PC-3 (cell line): ENCODE results near the gene CCNK. TPM values are rescaled to one million over a fixed set of nuclear protein-coding genes. Genes with fewer than 3 reads are reported as not detected.

ENCODE experiments used
- ATAC-seq: fragments of 200-7000 bp; cut with Tn5 transposase; 2 replicates; pipeline ENCODE4 v1.9.1; 2020; ENCODE audit warnings: mild to moderate bottlenecking, moderate library complexity
- BruUV-seq: library from RNA; stranded (reverse); fragments of 400-500 nt; replicated peaks from 2 replicates; lab custom pipeline; 2021; lab: Mats Ljungman, UMichigan
- CTCF ChIA-PET: fragments of 300-600 bp; sonication (Branson Sonifier 250); formaldehyde crosslinking; loops from one replicate; lab custom pipeline; 2022; ENCODE audit warnings: antibody characterized with exemption; lab: Charles Lee
- POLR2A ChIA-PET: fragments of 300-600 bp; sonication (Branson Sonifier 250); formaldehyde crosslinking; loops from one replicate; lab custom pipeline; 2022; ENCODE audit warnings: antibody characterized with exemption; ENCODE audit not compliant: unreplicated experiment; lab: Charles Lee
- DNase-seq: peaks from one replicate; pipeline ENCODE4 v3.0.0-alpha.2; 2015
- H2AFZ ChIP-seq: fragments of 300-600 bp; sonication (generic); 2 replicates; pipeline ENCODE4 v1.6.0; 2016; ENCODE audit warnings: antibody characterized with exemption, low read length
- H3F3A ChIP-seq: fragments of 300-600 bp; sonication (generic); one replicate; pipeline ENCODE4 v1.6.0; 2017; ENCODE audit warnings: antibody characterized with exemption, low read length, control low read depth, mild to moderate bottlenecking; ENCODE audit not compliant: unreplicated experiment
- H3K27ac ChIP-seq: fragments of 300-600 bp; sonication (generic); 2 replicates; pipeline ENCODE4 v1.5.1; 2016; ENCODE audit warnings: mild to moderate bottlenecking, low read length
- H3K27me3 ChIP-seq: fragments of 300-600 bp; sonication (generic); 2 replicates; pipeline ENCODE4 v1.6.1; 2016; ENCODE audit warnings: low read length, mixed read lengths
- H3K36me3 ChIP-seq: fragments of 300-600 bp; sonication (generic); 2 replicates; pipeline ENCODE4 v1.6.1; 2016; ENCODE audit warnings: low read depth, mixed run types, low read length, mixed read lengths
- H3K4me1 ChIP-seq: fragments of 300-600 bp; sonication (generic); 2 replicates; pipeline ENCODE4 v1.5.1; 2016; ENCODE audit warnings: low read length; ENCODE audit not compliant: insufficient read depth
- H3K4me2 ChIP-seq: fragments of 300-600 bp; sonication (generic); 2 replicates; pipeline ENCODE4 v1.6.0; 2016; ENCODE audit warnings: low read length
- H3K4me3 ChIP-seq: fragments of 300-600 bp; sonication (generic); 2 replicates; pipeline ENCODE4 v1.5.1; 2016; ENCODE audit warnings: mild to moderate bottlenecking, low read length, mixed read lengths
- H3K79me2 ChIP-seq: fragments of 300-600 bp; sonication (generic); 2 replicates; pipeline ENCODE4 v1.6.1; 2017; ENCODE audit warnings: low read length, mixed read lengths
- H3K9ac ChIP-seq: fragments of 300-600 bp; sonication (generic); 2 replicates; pipeline ENCODE4 v1.6.0; 2016; ENCODE audit warnings: mild to moderate bottlenecking, low read length
- H3K9me2 ChIP-seq: fragments of 300-600 bp; sonication (generic); replicated peaks from 2 replicates; pipeline ENCODE4 v1.6.1; 2016; ENCODE audit warnings: mixed run types, low read length, mixed read lengths
- H3K9me3 ChIP-seq: fragments of 300-600 bp; sonication (generic); 2 replicates; pipeline ENCODE4 v1.6.1; 2016; ENCODE audit warnings: low read length, mixed read lengths
- H4K20me1 ChIP-seq: fragments of 300-600 bp; sonication (generic); 2 replicates; pipeline ENCODE4 v1.6.1; 2016; ENCODE audit warnings: low read length, mixed read lengths
- EZH2 ChIP-seq: fragments of 300-600 bp; sonication (generic); IDR thresholded peaks from one replicate; pipeline ENCODE4 v1.6.1; 2017; ENCODE audit warnings: antibody characterized with exemption, mild to moderate bottlenecking, low read length; ENCODE audit not compliant: unreplicated experiment
- EZH2phosphoT487 ChIP-seq: fragments of 300-600 bp; sonication (generic); IDR thresholded peaks from 2 replicates; pipeline ENCODE4 v1.6.1; 2018; ENCODE audit warnings: mild to moderate bottlenecking, antibody characterized with exemption, low read length, borderline replicate concordance
- intact Hi-C: fragments of 100-400 bp; cut with micrococcal nuclease; formaldehyde crosslinking; loops from 2 replicates; pipeline ENCODE4 v1.9.0; 2023
- total RNA-seq: library from RNA; depleted of rRNA; stranded (reverse); fragments of >200 nt; gene quantifications from 2 replicates; pipeline ENCODE4 v1.2.3, GENCODE V29; 2014
- TF ChIP-seq, protein P1 (sequence below): fragments of 300-600 bp; sonication (generic); conservative IDR thresholded peaks from 2 replicates; pipeline ENCODE4 v1.5.1; 2017; ENCODE audit warnings: antibody characterized with exemption, low read depth, mild to moderate bottlenecking, low read length

The CCNK gene
- total RNA-seq, 1 experiment from 2014 or later, result 26.2 TPM

DNA sequence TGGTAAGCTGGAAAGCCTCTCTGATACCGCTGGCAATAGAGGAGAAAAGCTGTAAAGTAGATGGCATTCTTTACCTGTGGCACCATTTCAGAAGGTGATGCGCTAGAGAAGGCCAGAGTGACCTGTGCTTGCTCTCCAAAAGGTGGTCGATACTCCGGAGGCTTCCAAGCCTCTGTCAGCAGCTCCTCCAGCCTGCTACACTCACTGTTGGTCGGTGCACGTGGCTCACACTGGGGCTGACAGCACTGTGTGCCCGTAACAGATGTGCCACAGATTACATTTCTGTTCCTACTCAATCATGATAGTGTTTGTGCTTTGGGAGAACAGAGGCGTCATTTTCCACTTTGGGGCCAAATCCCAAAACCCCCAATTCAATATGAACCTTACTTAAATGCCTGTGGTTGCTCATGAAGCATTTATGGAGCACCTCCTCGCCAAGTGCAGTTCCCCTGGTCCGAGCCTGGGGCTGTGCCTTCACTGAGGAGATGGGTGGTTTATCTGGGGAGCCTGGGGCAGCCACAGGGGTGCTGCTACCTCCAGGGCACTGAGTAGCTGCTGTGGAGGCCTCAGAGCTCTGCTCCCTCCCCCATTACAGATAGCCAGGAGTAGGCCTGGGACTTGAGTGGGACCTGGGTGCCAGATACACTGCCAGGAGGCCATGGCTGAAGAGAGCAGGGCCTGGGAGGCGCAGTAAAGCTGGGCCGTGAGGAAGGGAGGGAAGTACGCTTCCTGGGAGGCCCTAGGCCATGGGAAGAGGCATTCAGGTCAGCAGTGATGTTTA is 26.8 kb downstream of the CCNK start:
- Histone ChIP-seq H3K27me3 (no peaks in the 10 kb centered on the region), H3K27ac (no peak overlapping the region), H4K20me1 (no peaks in the 10 kb centered on the region), H3K36me3 (peaks cover 63% of the 10 kb centered on the region), H3K4me2 (no peak overlapping the region), H3K4me1 (no peaks in the 10 kb centered on the region), H3K4me3 (no peak overlapping the region), H3K79me2 (no peaks in the 10 kb centered on the region), H3F3A (no peaks in the 10 kb centered on the region), H3K9me2 (no peaks in the 10 kb centered on the region), H3K9me3 (no peaks in the 10 kb centered on the region), H2AFZ (no peak overlapping the region), H3K9ac (no peak overlapping the region)
- DNase-seq (no peak), ATAC-seq (no peak)
- no TSS peak for BruUV-seq
- intact Hi-C loops, result no loop called here
- CTCF ChIA-PET, result no interaction called here
- POLR2A ChIA-PET, result no interaction called here
- TF ChIP-seq EZH2 (no peak), EZH2phosphoT487 (no peak)
- TF ChIP-seq, protein P1, sequence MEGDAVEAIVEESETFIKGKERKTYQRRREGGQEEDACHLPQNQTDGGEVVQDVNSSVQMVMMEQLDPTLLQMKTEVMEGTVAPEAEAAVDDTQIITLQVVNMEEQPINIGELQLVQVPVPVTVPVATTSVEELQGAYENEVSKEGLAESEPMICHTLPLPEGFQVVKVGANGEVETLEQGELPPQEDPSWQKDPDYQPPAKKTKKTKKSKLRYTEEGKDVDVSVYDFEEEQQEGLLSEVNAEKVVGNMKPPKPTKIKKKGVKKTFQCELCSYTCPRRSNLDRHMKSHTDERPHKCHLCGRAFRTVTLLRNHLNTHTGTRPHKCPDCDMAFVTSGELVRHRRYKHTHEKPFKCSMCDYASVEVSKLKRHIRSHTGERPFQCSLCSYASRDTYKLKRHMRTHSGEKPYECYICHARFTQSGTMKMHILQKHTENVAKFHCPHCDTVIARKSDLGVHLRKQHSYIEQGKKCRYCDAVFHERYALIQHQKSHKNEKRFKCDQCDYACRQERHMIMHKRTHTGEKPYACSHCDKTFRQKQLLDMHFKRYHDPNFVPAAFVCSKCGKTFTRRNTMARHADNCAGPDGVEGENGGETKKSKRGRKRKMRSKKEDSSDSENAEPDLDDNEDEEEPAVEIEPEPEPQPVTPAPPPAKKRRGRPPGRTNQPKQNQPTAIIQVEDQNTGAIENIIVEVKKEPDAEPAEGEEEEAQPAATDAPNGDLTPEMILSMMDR, result no peak

DNA sequence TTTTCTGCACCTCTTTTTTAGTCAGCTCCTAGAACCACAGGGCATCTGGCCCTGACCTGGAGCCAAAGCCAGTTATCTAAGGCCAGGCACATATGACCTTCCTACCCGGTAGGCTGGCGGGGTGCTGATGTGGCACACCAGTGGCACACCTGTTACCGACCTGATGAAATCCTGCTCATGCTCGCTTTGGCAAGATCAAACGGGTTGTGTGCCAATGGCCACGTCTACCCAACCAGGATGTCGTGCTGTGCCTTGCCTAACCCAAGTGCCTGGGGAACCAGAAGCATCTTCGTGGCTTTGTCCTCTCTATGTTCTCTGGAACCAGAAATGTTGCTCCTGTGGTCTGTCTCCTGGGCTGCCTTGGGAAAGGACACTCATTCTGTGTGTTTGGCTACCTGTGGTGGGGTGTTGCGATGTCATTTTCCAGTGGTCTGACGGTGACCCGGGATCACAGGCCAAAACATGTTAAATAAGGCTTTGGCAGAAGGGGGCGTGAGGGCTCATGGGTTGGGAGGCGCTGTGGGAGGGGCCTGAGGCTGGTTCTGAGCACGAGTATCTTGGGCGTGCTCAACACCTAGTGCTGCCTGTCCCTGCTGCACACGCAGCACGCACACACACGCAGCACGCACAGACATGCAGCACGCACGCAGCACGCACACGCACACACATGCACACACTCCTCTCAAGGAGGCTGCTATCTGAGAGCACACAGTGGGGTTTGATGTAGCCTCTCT is 27.9 kb downstream of the CCNK start:
- H3K79me2 ChIP-seq, result no peaks in the 10 kb centered on the region
- H3K4me3 ChIP-seq, result no peak overlapping the region
- ChIA-PET POLR2A (no interaction called here), CTCF (no interaction called here)
- intact Hi-C loops, result no loop called here
- ATAC-seq (no peak), DNase-seq (no peak)
- no peaks in the 10 kb centered on the region for H3K4me1 ChIP-seq
- no peaks in the 10 kb centered on the region for H3K9me3 ChIP-seq
- TF ChIP-seq, protein P1, result no peak
- TF ChIP-seq EZH2 (no peak), EZH2phosphoT487 (no peak)
- no peak overlapping the region for H3K27ac ChIP-seq
- no peaks in the 10 kb centered on the region for H3K27me3 ChIP-seq
- no peaks in the 10 kb centered on the region for H3F3A ChIP-seq
- H3K9me2 ChIP-seq, result no peaks in the 10 kb centered on the region
- no TSS peak for BruUV-seq
- H3K9ac ChIP-seq, result no peak overlapping the region
- no peak overlapping the region for H2AFZ ChIP-seq
- H4K20me1 ChIP-seq, result no peaks in the 10 kb centered on the region
- no peak overlapping the region for H3K4me2 ChIP-seq
- H3K36me3 ChIP-seq, result peaks cover 52% of the 10 kb centered on the region
